Fibroblast of villous mesenchyme (primary cell): Measurements from ENCODE around the gene CASP3. TPM values are rescaled to one million over a fixed set of nuclear protein-coding genes. Genes with fewer than 3 reads are reported as not detected.

Source experiments
- DNase-seq: peaks from one replicate; pipeline ENCODE4 v3.0.0-alpha.2; 2010; ENCODE audit warnings: low read depth
- H3K4me3 ChIP-seq: 2 replicates; pipeline ENCODE4 v1.5.1; 2011; ENCODE audit warnings: low read depth, mild to moderate bottlenecking, low read length
- total RNA-seq: library from RNA; depleted of rRNA; stranded (reverse); fragments of >200 nt; gene quantifications from 2 replicates; pipeline ENCODE4 v1.2.3, GENCODE V29; 2012
- TF ChIP-seq, protein P1 (sequence below): IDR thresholded peaks from 2 replicates; pipeline ENCODE4 v1.5.1; 2012; ENCODE audit warnings: low read depth, mild to moderate bottlenecking, low read length; ENCODE audit not compliant: insufficient read depth

CASP3 gene
- total RNA-seq, 1 donor = 110 TPM

- peak overlapping the region; percentile 89 for H3K4me3 ChIP-seq
- TF ChIP-seq, protein P1, sequence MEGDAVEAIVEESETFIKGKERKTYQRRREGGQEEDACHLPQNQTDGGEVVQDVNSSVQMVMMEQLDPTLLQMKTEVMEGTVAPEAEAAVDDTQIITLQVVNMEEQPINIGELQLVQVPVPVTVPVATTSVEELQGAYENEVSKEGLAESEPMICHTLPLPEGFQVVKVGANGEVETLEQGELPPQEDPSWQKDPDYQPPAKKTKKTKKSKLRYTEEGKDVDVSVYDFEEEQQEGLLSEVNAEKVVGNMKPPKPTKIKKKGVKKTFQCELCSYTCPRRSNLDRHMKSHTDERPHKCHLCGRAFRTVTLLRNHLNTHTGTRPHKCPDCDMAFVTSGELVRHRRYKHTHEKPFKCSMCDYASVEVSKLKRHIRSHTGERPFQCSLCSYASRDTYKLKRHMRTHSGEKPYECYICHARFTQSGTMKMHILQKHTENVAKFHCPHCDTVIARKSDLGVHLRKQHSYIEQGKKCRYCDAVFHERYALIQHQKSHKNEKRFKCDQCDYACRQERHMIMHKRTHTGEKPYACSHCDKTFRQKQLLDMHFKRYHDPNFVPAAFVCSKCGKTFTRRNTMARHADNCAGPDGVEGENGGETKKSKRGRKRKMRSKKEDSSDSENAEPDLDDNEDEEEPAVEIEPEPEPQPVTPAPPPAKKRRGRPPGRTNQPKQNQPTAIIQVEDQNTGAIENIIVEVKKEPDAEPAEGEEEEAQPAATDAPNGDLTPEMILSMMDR = no peak
- peak; percentile 50 for DNase-seq
These were observed 1.8 kb downstream of the CASP3 start for GRCh38 chr4:184647266-184648053.

DNA sequence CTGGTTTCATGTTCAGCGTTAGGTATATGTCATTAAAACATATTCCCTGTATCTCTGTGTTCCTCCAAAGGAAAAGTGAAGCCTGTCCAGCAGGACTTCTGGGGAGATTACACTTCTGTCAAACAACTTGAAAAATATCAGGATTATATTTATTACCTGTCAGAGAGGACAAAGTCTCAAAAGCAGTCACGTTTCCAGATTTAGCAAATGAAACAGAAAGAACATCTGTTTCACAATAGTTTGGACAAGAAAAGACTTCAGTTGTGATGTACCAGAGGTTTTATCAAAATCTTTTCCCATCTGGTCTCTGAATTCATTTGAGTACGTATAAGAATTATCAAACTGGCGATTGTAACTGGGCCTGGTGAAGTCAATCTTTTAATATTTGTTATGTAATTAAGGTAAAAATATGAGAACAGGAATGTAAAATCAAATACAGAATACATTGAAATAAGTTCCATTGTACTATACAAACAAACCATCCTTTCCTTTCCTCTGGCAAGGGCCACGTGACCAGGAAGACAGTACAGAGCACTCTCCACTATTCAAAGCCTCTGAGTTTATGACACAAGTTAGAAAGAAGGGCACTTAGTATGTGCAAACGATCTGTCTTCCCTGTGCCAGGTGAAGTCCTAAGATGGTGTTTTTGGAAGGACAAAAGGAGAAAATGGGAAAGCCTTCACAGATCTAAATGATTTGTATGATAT, 3.2 kb downstream of the CASP3 start:
- TF ChIP-seq, protein P1 = no peak
- no peak for DNase-seq
- H3K4me3 ChIP-seq = no peak overlapping the region

- no peak for DNase-seq
- TF ChIP-seq, protein P1 = no peak
- H3K4me3 ChIP-seq = no peak overlapping the region
These were observed 4.5 kb downstream of the CASP3 start for GRCh38 chr4:184644553-184645307.

DNA sequence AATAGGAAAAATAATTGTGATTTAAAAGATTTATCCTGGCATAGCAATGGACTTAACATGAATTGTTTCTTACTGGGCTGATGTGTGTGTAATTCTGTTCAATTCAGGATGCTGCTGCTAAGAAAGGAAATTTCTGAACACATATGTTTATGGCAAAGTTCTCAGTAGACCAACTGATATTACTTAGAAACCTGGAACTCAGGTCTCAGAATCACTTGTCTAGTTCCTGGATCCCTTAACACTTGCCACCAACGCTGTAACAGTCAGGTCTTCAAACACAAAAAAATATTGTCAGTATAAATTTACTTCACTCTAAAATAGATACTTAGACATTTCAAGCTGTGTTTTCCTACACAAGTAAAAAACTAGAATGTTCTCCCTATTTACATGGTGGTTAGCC, 5.5 kb downstream of the CASP3 start:
- no peak for DNase-seq
- TF ChIP-seq, protein P1 = no peak
- no peak overlapping the region for H3K4me3 ChIP-seq

DNA sequence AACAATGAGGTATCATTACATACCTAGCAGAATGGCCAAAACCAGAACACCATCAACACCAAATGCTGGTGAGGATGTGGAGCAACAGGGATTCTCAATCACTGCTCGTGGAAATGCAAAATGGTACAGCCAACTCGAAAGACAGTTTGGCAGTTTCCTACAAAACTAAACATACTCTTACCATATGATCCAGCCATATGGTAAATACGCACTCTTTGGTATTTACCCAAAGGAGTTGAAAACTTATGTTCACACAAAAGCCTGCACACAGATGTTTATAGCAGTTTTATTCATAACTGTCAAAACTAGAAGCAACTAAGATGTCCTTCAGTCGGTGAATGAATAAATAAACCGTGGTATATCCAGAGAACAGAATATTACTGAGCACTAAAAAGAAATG, 7.8 kb downstream of the CASP3 start:
- no peak overlapping the region for H3K4me3 ChIP-seq
- DNase-seq = no peak
- TF ChIP-seq, protein P1 = no peak

DNA sequence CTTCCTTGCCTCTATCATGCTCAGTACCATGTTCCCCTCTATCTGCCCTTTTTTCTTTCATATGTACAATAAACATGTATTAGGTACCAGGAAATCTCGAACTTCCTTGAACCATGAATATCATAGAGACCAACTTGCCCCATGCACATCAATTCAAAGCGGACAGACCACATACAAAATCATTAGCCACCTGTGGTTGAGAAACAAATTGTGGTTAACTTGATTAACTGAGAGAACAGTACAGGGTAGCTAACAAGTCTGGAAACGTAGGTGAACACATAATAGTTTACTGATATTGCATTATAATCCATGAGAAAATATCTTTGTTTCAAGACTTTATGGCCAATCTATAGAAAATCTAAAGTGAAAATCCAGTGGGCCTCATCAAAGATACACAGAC, 8.2 kb downstream of the CASP3 start:
- TF ChIP-seq, protein P1 = no peak
- DNase-seq = no peak
- H3K4me3 ChIP-seq = no peak overlapping the region
